Smooth muscle cell (in vitro differentiated cells): ENCODE data around the gene OSBPL1A. TPM values are rescaled to one million over a fixed set of nuclear protein-coding genes. Genes with fewer than 3 reads are reported as not detected.

ENCODE experiments used
- DNase-seq: peaks from one replicate; lab custom pipeline; 2025; ENCODE audit not compliant: unreplicated experiment; lab: John Stamatoyannopoulos, UW
- H2AFZ ChIP-seq: fragments of 200-600 bp; sonication (generic); 2 replicates; pipeline ENCODE4 v1.6.0; 2016; ENCODE audit warnings: antibody characterized with exemption, low read depth, mild to moderate bottlenecking
- H3F3A ChIP-seq: fragments of 200-600 bp; sonication (generic); 2 replicates; pipeline ENCODE4 v1.6.0; 2017; ENCODE audit warnings: antibody characterized with exemption, low read depth
- H3K27ac ChIP-seq: fragments of 200-600 bp; sonication (generic); 2 replicates; pipeline ENCODE4 v1.5.1; 2016; ENCODE audit warnings: low read depth, mild to moderate bottlenecking
- H3K27me3 ChIP-seq: fragments of 200-600 bp; sonication (generic); 2 replicates; pipeline ENCODE4 v1.6.1; 2016; ENCODE audit warnings: low read depth, mild to moderate bottlenecking
- H3K36me3 ChIP-seq: fragments of 200-600 bp; sonication (generic); 2 replicates; pipeline ENCODE4 v1.5.1; 2016; ENCODE audit warnings: low read depth
- H3K4me1 ChIP-seq: fragments of 200-600 bp; sonication (generic); 2 replicates; pipeline ENCODE4 v1.5.1; 2016; ENCODE audit warnings: low read depth
- H3K4me2 ChIP-seq: fragments of 200-600 bp; sonication (generic); 2 replicates; pipeline ENCODE4 v1.6.0; 2016; ENCODE audit warnings: mild to moderate bottlenecking
- H3K4me3 ChIP-seq: fragments of 200-600 bp; sonication (generic); 2 replicates; pipeline ENCODE4 v1.5.1; 2016; ENCODE audit warnings: mild to moderate bottlenecking
- H3K79me2 ChIP-seq: fragments of 200-600 bp; sonication (generic); 2 replicates; pipeline ENCODE4 v1.6.0; 2016; ENCODE audit warnings: low read depth, mild to moderate bottlenecking
- H3K9ac ChIP-seq: fragments of 200-600 bp; sonication (generic); 2 replicates; pipeline ENCODE4 v1.6.0; 2016; ENCODE audit warnings: low read depth
- H3K9me3 ChIP-seq: fragments of 200-600 bp; sonication (generic); replicated peaks from 2 replicates; pipeline ENCODE4 v1.5.1; 2016; ENCODE audit warnings: low read depth
- H4K20me1 ChIP-seq: fragments of 200-600 bp; sonication (generic); 2 replicates; pipeline ENCODE4 v1.6.0; 2016; ENCODE audit warnings: low read depth
- CTCF ChIP-seq: fragments of 200-600 bp; sonication (generic); IDR thresholded peaks from 2 replicates; pipeline ENCODE4 v1.5.1; 2017; ENCODE audit warnings: borderline replicate concordance, mild to moderate bottlenecking, antibody characterized with exemption; ENCODE audit not compliant: insufficient read depth, poor library complexity, severe bottlenecking
- WGBS: methylation state at CpG from one replicate; pipeline ENCODE4 v1.1.7; 2016; ENCODE audit warnings: low lambda C conversion rate; 5-methylcytosine and 5-hydroxymethylcytosine counted together
- polyA plus RNA-seq: library from polyadenylated mRNA; unstranded; fragments of >200 nt; fragmentation: Nextera tagmentation; extraction: Ambion mirVana; gene quantifications from 2 replicates; pipeline ENCODE4 v1.2.1, GENCODE V29; 2016
- total RNA-seq: library from RNA; depleted of rRNA; stranded (reverse); fragments of >200 nt; gene quantifications from 2 replicates; pipeline ENCODE4 v1.2.3, GENCODE V29; 2014

The OSBPL1A gene
- total and polyA plus RNA-seq, 2 experiments from 2014 or later, result 15.3 to 23.4 TPM

- H3K79me2 ChIP-seq, result no peaks in the 10 kb centered on the region
- TF ChIP-seq CTCF, result no peak
- no peaks in the 10 kb centered on the region for H3K4me1 ChIP-seq
- H3K4me2 ChIP-seq, result no peak overlapping the region
- no peak overlapping the region for H3K4me3 ChIP-seq
- DNase-seq, result no peak
- no peak overlapping the region for H3K9ac ChIP-seq
- no peaks in the 10 kb centered on the region for H3K27me3 ChIP-seq
- H3F3A ChIP-seq, result no peaks in the 10 kb centered on the region
- H3K36me3 ChIP-seq, result peaks cover 16% of the 10 kb centered on the region
- no peak overlapping the region for H2AFZ ChIP-seq
- no peak overlapping the region for H3K27ac ChIP-seq
- no peaks in the 10 kb centered on the region for H3K9me3 ChIP-seq
- H4K20me1 ChIP-seq, result no peaks in the 10 kb centered on the region
- WGBS, result 96% methylated on average over 2 of the region's 2 CpGs
Observed at GRCh38 chr18:24443870-24444269, 46.2 kb upstream of the OSBPL1A start.

- Histone ChIP-seq H3K4me3 (no peak overlapping the region), H3F3A (no peaks in the 10 kb centered on the region), H3K27ac (no peak overlapping the region), H4K20me1 (no peaks in the 10 kb centered on the region), H3K36me3 (peaks cover 17% of the 10 kb centered on the region), H2AFZ (no peak overlapping the region), H3K9ac (no peak overlapping the region), H3K4me2 (no peak overlapping the region), H3K79me2 (no peaks in the 10 kb centered on the region), H3K9me3 (no peaks in the 10 kb centered on the region), H3K27me3 (no peaks in the 10 kb centered on the region), H3K4me1 (no peaks in the 10 kb centered on the region)
- no peak for TF ChIP-seq CTCF
- WGBS, result 100% methylated on average over 1 of the region's 1 CpG
- DNase-seq, result no peak
Observed at GRCh38 chr18:24436939-24437338, 39.3 kb upstream of the OSBPL1A start.

GRCh38 chr18:24432618-24433017 is 35.0 kb upstream of the OSBPL1A start:
- H3K27me3 ChIP-seq, result no peaks in the 10 kb centered on the region

More at GRCh38 chr18:24432618-24433017, 35.0 kb upstream of the OSBPL1A start:
- Histone ChIP-seq H3K36me3 (peaks cover 15% of the 10 kb centered on the region), H3K4me1 (peaks cover 6% of the 10 kb centered on the region), H3K9me3 (no peaks in the 10 kb centered on the region), H3K4me3 (no peak overlapping the region), H4K20me1 (no peaks in the 10 kb centered on the region), H3K27ac (no peak overlapping the region), H3K9ac (no peak overlapping the region), H3F3A (no peaks in the 10 kb centered on the region), H2AFZ (no peak overlapping the region), H3K4me2 (no peak overlapping the region), H3K79me2 (peaks cover 3% of the 10 kb centered on the region)
- no peak for TF ChIP-seq CTCF
- DNase-seq, result no peak
- 95% methylated on average over 3 of the region's 3 CpGs for WGBS
